ENCODE data around the gene LAD1.

LAD1 gene

GRCh38 chr1:201374364-201374763 lies 24.8 kb downstream of the LAD1 start:
- TF ChIP-seq CTCF (IDR thresholded peaks at IDR 0.05; ENCODE audit: low read depth, low read length), result no peak
- DNase-seq (ENCODE audit: extremely low read depth, low read depth), result no peak

DNA sequence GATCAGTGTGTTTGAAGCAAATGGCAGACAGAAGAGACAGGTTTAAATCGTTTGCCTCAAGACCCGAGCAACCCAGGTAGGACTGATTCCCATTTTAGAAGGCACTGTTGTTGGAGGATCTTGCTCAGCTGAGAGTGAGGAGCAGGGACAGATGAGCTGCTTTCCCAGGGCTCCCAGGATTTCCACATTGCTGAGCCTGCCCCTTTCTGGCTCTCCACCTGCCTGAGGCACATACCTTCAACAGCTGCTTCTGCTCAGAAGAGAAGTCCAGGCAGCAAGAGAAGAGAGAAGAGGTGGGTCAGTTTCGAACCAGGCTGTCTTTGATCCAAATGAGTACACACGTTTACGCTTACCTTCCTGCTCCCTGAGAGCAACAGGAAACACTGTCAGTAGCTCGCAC lies 27.3 kb downstream of the LAD1 start:
- TF ChIP-seq CTCF (IDR thresholded peaks at IDR 0.05; ENCODE audit: low read depth, low read length), result no peak
- no peak for DNase-seq (ENCODE audit: extremely low read depth, low read depth)

DNA sequence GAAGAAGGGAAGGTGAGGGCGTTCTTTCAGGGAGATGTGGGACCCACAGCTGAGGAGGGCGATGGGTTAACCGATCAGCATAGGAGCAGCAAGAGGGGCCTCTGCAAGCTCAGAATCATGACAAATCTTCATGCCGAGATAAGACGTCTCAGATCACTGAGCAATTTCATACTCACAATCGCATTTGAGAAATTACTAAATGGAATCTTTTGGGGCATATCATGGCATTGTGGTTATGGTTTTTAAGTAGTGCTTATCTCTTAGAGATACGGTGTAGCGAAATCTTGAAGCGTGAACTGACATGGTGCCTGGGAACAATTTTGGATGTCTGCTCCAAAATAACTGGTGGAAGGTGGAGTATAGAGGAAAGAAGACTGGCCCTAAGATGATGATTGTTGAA lies 27.8 kb downstream of the LAD1 start:
- no peak for TF ChIP-seq CTCF (IDR thresholded peaks at IDR 0.05; ENCODE audit: low read depth, low read length)
- DNase-seq (ENCODE audit: extremely low read depth, low read depth), result no peak

DNA sequence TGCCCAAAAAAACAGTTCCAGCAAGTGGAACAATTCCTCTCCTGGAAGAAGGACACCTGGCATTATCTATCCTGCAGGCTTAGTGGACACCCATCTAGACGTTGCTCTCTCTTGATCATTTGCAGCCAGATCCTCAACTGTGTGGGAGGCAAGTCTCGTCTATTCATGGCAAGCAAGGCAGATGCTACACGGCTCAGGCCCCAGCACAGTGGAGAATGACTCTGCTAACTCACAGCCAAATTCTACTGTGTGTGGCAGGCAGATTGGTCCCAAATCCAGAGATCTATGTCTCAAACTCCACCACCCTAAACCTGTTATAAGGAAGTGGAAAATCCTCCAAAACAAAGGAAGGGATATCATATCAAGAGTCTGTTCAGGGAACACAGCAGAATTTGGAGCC lies 28.6 kb downstream of the LAD1 start:
- no peak for DNase-seq (ENCODE audit: extremely low read depth, low read depth)
- TF ChIP-seq CTCF (IDR thresholded peaks at IDR 0.05; ENCODE audit: low read depth, low read length), result no peak

- no peak for DNase-seq (ENCODE audit: extremely low read depth, low read depth)
- no peak for TF ChIP-seq CTCF (IDR thresholded peaks at IDR 0.05; ENCODE audit: low read depth, low read length)
These were observed 29.9 kb downstream of the LAD1 start for GRCh38 chr1:201369209-201369608.

DNA sequence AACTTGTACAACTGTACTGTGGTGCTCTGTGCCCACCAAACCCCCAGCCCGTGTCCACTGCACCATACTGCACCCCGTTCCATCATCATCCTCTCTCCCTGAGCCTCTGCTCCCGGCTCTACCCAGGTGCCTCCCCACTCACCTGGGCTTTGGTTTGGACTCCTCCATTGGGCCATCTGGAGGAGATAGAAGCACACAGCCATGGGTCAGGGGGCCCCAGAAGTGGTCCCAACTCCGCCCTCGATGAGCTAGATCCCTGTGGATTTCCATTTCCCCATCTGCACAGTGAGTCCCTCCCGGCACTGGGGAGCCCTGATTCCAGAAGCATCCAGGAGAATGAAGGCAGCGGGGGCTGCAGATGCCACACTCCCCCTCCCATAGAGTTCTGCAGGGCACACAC lies 32.4 kb downstream of the LAD1 start:
- DNase-seq (ENCODE audit: extremely low read depth, low read depth), result no peak
- no peak for TF ChIP-seq CTCF (IDR thresholded peaks at IDR 0.05; ENCODE audit: low read depth, low read length)

- no peak for DNase-seq (ENCODE audit: extremely low read depth, low read depth)
- no peak for TF ChIP-seq CTCF (IDR thresholded peaks at IDR 0.05; ENCODE audit: low read depth, low read length)
These were observed 33.9 kb downstream of the LAD1 start for GRCh38 chr1:201365251-201365650.
